Stimulated activated CD4-positive, alpha-beta T cell treated with anti-CD3 and anti-CD28 coated beads, Interleukin-1b, Interleukin-23, amount 100 ng/mL, for 1 hour (primary cell): Measurements from ENCODE around the gene GOLGA6L10.
"Not testable (repeated sequence)": the region's sequence is repeated elsewhere in the genome, so short reads cannot be mapped to it uniquely, and the experiment has no call there.

Experiments
- DNase-seq, 2 donors: peaks; one replicate each; pipeline ENCODE4 v3.0.0-alpha.2; 2020; ENCODE audit warnings: low read depth in 2 of 2

The GOLGA6L10 gene

GRCh38 chr15:82299511-82299914 is 49.8 kb downstream of the GOLGA6L10 start:
- not testable (repeated sequence) for DNase-seq

- peak; percentile 13 to 23 for DNase-seq
Observed at GRCh38 chr15:82298520-82298919, 50.8 kb downstream of the GOLGA6L10 start.

- DNase-seq = no peak
Observed at GRCh38 chr15:82298032-82298431, 51.2 kb downstream of the GOLGA6L10 start.

DNA sequence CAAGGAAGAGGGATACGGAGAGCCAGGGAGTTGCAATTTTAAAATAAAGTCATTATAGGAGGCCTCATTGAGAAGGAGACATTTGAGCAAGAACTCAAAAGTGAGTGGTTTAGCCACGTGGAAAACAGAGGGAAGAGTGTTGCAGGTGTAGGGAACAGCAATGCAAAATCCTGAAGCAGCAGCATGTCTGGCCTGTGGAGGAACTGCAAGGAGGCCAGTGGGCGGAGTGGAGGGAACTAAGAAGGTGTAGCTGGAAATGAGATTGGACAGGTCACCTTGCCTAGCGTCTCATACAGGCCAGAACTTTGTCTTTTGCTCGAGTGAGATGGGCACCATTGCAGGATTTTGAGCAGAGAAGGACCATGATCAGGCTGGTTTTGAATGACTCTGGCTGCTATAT is 51.7 kb downstream of the GOLGA6L10 start:
- DNase-seq = no peak

DNA sequence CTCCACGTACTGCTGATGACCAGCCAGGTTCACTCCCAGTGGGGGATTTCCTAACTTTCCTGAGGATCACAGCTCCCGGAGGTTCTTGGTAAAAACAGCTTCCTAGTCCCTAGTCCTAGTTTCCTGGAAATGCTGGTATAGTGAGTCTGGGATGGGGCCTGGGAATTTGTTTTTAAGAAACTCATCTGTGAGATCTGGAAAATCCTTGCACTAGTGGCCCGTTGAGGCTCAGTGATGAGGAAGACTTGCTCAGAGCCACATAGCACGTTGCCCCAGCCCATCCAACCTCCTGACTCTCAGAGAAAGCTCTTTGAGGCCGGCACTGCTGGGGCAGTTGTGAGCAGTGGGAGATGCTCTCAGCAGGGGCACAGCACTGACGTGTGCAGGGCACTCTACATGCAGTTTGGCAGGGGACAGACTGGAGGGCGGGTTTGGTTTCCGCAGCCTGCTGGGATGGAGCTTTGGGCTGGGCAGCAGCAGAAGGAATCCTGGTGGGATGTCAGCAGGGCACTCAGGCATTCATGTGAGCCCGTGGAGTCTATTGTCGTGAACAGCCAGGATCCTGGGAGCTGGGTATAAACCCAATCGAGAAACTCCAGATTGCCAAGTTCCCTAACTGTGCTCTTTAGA is 55.1 kb downstream of the GOLGA6L10 start:
- DNase-seq = no peak

DNA sequence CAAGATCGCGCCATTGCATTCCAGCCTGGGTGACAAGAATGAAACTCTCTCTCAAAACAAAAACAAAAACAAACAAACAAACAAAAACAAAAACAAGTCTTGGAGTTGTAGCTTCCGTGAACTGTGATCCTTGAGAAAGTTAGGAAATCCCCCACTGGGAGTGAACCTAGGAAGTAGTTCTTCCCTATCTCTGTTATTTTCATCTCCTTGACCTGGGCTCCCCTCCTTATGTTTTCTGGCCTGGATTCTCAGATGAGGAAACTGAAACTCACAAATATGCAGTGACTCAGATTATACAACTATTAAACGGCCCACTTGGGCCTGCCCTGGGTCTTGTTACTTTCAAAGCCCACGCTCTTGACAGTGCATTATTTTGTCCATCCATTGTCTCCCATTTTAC is 57.0 kb downstream of the GOLGA6L10 start:
- DNase-seq = no peak
